Stromal cell of bone marrow (primary cell): ENCODE data around the gene ATP5PD.
A peak's percentile ranks its signal among the peaks of the same experiment; 100 is the strongest.
"Not testable (repeated sequence)": the region's sequence is repeated elsewhere in the genome, so short reads cannot be mapped to it uniquely, and the experiment has no call there.

Source experiments
- DNase-seq: peaks from one replicate; pipeline ENCODE4 v3.0.0-alpha.2; 2012; ENCODE audit warnings: low read depth

Gene ATP5PD

DNA sequence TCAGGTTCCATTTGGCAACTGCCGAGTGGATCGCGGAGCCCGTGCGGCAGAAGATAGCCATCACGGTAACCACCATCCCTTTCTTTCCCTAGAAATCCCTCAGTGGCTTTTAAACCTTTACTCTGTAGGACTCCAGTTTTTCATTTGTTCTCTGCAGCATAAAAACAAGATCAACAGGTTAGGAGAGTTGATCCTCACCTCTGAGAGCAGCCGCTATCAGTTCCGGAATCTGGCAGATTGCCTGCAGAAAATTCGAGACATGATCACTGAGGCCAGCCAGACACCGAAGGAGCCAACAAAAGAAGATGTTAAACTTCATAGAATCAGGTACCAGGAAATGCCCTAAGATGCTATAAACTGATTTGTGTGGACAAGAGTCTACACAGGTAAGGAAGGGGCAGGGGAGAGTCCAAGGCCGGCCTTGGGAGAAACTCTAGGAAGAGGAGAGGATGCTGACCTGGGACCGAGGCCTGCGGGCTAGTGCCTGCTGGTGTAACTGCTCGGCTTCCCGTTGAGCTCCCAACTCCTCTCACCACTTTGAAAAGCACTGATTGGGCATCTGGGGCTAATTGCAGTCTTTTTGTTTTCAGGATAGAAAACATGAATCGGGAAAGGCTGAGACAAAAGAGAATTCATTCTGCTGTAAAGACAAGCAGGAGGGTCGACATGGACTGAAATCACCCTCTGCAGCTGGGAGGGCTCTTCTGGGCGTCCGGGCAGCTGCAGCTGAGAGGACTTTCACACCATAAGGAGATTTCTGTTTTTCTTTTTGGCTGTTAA is 26.2 kb downstream of the ATP5PD start:
- DNase-seq = no peak

DNA sequence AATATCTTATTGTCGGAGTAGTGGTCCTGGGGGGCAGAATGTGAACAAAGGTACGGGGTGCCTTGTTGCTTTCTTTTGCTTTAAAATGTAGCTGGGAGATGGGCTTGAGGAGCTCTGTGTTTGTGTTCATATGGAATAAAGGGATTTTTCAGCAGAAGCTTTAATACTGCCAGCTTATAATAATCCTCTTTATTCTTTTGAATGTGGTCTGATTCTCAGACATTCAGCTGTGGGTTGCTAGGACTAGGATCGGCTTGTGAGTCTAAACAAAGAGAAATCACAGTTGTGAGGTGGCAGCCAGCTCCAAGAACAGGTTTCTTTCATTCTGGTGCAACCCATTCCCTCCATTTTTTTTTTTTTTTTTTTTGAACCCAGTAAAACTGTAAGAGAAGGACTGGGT is 27.1 kb downstream of the ATP5PD start:
- DNase-seq = no peak

DNA sequence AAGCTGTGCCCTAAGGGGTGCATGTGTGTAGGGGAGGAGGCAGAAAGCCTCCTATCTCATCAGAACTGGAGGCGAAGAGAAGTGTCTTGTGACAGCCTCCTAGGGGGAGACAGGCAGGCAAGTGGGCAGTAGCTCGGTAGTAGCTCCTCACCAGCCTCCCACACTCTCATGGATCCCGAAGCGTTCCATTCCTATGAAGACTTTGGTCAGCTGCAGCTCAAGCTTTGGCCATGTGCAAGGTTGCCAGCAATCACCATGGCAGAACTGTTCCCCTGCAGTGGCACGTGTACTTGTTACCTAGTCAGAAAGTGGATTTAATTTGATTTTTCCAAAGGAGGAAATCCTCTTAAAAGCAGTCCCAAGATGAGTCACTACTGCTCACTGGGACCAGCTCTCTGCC is 27.6 kb downstream of the ATP5PD start:
- DNase-seq = no peak

DNA sequence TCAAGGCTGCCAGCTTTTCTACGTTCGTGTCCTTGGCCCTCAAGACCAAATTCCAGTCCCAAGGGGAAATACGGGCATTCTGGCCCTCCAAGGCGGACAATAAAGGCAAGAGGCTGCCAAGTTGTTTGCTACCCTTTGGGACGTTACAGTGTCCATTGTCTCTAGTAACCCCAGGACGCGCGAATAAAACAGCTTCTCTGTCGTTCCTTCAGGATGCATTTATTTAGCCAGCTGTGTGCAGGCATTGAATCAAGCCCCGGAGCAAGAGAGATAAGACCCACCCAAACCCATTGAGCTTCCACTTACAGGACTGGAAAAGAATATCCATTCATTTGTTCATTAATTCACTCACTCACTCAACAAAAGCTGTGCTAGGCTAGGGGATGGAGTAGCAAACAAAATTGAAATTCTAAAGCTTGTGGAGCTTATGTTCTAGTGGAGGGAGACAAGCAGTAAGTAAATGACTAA is 33.6 kb downstream of the ATP5PD start:
- no peak for DNase-seq

DNA sequence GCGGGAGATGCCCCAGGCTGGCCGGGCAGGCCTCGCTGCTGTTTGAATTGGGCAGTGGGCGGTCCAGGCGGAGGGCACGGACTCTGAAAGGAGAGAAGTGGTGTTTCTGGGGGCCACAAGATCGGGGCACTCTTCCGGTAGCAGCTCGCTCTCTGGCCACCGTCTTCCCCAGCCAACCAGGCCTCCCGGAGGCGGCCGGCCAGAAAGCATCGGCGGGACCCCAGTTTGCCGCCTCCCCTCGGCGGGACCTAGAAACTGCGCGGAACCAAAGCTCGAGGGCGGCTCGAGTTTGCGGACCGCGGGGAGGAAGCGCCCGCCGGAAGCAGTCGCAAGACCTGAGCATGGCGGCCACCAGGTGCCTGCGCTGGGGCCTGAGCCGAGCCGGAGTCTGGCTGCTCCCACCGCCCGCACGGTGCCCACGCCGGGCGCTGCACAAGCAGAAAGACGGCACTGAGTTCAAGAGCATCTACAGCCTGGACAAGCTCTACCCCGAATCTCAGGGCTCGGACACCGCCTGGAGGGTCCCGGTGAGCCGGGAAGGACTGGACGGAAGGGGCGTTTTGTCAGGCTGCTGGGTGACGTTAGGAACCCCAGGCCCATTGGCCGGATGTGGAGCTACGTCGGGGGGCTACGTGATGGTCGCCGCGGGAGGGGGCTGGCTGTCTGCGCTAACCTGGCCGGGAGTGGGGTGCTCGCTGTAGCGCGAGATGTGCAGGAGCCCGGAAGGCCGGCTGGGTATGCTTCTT is 34.2 kb downstream of the ATP5PD start, which contains the start of gene MRPL58:
MRPL58 (plus strand) TSS at position 325 of the 746 bp plus-strand sequence; CDS start at position 342, 17 bp downstream.
- DNase-seq = peak; percentile 65

DNA sequence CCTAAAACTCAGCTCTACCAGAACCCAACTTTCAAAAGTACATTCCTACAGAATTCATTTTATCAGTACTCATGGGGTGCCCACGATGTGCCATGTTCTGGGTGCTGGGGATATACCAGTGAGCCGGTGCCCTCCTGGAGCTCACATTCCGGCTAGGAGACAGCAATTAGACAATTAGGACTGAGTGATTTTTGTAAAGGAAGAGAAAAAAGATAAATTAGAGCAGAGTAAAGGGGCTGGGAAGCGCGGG is 34.7 kb downstream of the ATP5PD start:
- DNase-seq = no peak

DNA sequence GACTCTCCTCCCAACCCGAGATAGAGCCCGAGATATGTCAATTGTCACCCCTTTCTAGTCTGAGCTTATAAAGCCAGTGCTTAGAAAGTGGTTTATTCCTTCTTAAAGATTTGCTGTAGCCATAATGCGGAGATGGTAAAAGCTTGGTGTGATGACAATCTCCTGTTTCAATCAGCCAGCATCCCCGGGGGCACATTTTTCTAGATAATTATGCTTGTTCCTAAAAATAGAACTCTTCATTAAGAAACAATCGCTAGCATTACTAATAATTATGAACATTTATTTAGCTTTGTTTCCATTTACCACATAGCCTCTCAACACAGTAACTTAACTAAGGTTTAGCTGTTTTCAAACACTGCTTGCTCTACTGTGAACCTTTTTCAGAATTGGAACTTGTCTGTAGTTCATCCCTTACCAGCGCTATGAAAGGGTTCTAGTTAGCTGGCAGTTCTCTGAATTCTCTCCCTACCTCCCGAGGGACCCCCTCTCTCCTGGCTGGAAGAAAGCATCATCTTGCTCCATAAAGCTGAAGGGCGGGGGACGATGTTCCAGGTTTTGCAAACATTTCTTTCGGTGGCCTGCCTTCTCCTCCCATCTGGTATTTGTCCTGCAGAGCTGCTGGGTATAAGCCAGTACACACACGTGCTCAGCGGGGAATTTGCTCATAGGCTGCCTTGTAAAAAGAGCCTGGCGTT is 35.2 kb downstream of the ATP5PD start:
- peak; percentile 51 for DNase-seq

DNA sequence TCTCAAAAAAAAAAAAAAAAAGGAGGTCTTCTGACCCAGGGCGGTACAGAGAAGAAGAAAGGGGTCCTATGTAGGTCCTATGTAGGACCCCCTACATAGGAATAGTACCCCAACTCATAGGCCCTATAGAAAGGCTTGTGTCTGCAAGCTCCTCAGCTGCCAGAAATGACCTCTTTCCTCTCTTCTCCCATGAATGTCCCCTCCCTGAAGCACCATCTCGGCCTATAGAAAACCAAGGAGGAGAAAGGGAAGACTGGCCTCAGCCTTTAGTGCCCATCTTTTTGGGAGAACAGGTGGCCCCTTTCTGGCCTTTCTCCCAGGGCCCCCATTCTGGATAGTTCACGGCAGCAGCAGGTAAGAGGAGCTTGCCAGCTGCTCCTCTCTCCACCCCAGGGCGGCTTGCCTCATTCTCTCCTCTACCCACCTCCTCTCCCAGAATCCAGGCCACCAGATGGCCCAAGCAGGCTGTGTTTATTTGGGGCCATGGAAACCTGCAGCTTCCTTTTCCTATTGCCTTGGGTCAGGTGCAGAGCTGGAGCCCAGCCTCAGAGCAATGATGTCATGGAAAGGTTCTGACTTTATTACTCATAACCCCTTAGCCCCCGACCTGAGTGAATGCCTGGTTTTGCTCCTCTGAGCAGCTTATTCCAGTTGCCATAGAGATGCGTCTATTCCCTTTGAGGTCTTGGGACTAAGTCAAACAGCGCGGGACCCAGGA is 35.9 kb downstream of the ATP5PD start:
- peak; percentile 41 for DNase-seq

DNA sequence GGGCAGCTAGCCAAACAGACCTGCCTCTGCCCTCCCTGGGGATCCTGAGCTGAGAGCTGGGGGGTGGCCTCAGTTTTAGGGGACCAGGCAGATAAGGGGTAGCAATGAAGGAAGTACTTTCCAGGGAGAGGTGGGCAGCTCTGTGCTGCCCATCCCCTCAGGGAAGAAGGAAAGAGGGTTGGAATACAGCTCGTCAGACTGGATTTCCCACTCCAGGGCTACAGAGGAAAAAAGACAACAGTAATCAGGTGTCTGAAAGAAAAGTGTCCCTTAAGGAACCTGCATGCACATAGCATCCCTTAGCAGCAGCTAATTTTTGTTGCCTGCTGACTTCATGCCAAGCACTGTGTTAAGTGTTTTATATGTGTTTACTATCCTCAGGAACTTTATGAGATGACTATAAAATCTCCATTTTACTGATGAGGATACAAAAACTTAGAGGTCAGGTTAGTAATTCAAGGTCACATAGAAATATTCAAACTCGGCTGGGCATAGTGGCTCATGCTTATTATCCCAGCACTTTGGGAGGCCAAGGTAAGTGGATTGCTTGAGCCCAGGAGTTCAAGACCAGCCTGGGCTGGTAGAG is 37.5 kb downstream of the ATP5PD start:
- DNase-seq = no peak

DNA sequence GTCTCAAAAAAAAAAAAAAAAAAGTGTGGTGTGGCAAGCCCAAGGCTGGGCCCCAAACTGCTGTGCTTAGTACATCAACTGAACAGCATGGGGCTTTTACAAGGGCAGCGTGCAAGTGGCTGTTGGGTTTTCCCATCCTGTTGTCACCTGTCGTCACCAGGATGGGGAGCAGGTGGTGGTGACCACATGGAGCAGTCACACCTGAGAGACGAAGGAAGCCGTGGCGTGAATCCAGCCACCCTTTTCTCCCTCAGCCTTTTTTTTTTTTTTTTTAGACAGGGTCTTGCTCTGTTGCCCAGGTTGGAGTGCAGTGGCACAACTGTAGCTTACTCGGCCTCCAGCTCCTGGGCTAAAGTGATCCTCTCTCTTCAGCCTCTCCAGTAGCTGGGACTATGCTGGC is 38.4 kb downstream of the ATP5PD start:
- no peak for DNase-seq

DNA sequence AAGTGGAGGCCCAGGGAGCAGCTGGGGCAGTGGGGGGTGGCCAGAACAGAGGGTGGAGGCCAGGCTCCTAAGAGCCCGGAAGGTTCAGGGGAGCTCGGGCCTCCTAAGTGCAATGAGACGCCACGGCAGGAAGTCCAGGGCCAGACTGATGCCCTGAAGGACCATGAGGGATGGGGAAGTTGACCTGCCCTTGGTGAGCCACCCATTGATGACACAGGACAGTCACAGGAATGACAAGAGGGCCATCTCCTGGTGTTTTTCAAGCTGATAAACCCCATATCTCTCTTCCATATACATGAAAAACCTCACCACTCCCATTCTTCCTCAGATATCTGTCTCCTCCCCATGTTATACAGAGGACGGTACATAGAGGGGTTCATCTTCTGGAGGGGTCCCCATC is 40.1 kb downstream of the ATP5PD start:
- DNase-seq = no peak

DNA sequence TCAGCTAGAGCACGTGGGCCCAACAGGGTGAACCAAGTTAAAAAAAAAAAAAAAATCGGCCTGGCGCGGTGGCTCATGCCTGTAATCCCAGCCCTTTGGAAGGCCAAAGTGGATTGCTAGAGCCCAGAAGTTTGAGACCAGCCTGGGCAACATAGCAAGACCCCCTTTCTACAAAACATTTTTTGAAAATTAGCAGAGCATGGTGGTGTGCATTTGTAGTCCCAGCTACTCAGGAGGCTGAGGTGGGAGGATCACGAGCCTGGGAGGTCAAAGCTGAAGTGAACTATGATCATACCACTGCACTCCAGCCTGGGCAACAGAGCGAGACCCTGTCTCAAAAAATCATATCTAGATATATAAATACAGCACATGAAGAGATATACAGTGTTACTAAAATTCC is 40.7 kb downstream of the ATP5PD start:
- not testable (repeated sequence) for DNase-seq

DNA sequence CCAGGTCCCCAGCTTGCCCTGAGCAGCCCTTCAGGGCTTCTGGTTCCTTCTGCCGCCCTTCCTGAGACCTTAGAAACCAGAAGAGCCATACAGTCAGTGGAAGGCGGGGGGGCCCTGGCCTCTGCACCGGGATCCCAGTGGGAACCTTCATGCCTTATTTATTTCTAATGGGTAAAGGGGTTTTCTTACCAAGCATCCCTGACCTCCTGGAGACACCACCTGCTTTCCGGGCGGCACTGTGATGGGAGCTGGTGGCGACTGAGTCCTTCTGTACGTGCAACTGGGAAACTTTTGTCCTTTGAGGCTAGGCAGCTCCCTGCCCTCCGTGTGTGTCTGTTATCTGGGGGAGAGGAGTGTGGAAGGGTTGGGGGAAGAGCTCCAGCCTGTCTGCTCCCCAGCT is 41.5 kb downstream of the ATP5PD start:
- no peak for DNase-seq

DNA sequence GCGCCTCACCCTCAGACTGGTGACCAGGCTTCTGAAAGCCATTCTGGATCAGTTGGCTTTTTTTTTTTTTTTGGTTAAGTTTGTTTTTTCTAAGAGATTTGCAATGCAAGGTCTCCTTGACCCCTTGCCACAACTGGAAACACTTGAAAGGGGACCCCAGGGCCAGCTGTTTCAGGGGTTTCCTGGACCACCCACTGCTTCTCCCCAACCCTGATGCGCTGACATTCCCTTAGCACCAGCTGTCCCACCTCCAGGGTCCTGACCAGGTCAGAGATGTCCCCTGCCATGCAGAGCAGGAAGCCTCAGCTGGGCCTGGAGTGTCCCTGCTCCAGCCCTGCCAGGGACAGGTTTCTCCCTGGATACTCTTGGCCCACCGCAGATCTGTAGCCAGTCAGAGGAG is 42.4 kb downstream of the ATP5PD start:
- no peak for DNase-seq

DNA sequence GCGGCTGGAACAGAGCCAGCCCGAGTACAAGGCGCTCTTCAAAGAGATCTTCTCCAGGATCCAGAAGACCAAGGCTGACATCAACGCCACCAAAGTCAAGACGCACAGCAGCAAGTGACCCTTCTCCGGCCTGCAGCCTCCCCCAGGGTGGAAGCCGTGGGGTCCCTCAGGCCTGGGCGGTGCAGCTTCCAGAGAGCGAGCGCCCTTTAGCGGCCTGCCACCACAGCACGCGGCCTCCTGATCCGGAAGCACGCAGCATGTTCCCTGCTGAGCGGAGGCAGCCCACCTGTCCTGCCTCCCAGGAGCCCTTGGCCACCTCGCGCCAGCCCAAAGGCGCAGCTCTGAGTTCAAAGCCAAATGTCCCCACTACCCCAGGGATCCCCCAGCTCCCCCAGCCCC is 42.8 kb downstream of the ATP5PD start:
- no peak for DNase-seq

DNA sequence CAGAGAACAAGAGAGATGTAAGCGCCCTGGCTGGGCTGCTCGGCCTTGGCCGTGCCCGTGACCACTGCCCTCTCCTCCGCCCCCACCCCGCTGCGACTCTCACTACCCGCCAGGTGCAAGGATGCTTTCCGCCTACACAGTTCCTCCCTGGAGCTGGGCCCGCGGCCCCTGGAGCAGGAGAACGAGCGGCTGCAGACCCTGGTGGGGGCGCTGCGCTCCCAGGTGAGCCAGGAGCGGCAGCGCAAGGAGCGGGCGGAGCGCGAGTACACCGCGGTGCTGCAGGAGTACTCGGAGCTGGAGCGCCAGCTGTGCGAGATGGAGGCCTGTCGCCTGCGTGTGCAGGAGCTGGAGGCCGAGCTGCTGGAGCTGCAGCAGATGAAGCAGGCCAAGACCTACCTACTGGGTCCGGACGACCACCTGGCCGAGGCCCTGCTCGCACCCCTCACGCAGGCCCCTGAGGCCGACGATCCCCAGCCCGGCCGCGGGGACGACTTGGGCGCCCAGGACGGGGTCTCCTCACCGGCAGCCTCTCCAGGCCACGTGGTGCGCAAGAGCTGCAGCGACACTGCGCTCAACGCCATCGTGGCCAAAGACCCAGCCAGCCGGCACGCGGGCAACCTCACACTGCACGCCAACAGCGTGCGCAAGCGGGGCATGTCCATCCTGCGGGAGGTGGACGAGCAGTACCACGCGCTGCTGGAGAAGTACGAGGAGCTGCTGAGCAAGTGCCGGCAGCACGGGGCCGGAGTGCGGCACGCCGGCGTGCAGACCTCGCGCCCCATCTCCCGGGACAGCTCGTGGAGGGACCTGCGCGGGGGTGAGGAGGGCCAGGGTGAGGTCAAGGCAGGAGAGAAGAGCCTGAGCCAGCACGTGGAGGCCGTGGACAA is 43.5 kb downstream of the ATP5PD start:
- no peak for DNase-seq

DNA sequence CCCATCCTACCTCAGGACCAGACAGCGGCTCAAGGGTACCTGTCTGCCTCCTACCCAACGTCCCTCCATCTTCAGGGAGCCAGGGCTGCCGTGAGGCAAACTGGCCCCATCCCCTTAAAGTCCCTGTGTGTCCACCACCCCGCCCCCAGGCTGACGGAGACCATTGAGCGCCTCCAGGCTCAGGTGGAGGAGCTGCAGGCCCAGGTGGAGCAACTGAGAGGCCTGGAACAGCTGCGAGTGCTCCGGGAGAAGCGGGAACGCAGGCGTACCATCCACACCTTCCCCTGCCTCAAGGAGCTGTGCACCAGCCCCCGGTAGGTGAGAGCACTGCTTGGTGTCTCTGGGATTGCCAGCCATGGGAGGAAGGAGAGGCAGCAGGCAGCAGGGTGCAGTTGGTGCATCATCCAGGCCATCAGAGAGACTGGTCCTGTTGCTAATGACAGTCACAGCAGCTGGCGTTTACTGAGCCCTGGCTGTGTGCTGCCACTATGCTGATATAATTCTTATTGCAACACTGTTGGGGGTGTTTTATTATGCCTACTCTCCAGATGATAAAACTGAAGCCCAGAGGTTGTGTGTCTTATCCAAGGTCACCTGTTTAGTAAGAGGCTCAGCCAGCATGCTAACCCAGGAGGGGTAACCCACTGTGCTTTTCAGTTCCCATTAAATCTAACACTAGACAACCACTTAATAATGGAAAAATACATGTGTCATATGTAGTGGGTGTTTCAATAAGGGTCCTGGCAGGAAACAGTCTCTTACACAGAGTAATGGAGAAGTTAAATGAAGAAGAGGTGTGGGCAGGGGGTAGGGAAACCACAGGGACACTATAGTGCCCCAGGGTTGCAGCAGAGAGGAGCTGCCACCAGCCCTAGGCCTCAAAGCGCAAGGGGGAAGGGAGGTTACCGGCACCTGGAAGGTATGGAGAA is 44.6 kb downstream of the ATP5PD start:
- DNase-seq = no peak

DNA sequence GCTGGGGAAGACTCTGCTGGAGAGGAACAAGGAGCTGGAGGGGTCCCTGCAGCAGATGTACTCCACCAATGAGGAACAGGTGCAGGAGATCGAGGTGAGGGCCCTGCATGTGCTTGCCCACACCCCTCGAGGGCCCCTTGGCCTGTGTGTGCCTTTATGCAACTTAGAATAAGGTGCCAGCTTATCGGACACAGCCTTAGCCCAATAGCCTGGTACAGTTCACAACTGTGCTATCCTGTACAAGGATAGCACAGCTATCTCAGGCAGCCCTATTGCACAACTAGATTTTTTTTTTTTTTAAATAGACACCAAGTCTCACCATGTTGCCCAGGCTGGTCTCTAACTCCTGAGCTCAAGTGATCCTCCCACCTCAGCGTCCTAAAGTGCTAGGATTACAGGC is 47.2 kb downstream of the ATP5PD start:
- no peak for DNase-seq

DNA sequence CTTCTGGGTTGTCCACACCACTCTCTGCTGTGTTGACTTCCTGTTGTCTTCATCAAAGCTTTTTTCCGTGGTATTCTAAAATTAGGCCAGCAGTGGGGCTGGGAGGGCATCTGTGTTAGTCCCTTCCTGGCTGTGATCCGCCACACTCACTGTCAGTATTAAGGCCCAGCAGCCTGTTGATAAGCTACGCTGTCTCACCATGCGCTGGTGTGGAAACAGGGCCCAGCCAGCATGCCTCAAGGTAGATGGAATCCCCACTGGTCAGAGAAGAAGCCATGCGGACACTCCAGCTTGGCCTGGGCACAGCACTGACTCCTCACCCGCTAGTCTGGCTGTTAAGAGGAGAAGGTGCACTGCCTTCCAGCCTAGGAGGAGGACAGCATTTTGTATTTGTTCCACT is 48.0 kb downstream of the ATP5PD start:
- no peak for DNase-seq

DNA sequence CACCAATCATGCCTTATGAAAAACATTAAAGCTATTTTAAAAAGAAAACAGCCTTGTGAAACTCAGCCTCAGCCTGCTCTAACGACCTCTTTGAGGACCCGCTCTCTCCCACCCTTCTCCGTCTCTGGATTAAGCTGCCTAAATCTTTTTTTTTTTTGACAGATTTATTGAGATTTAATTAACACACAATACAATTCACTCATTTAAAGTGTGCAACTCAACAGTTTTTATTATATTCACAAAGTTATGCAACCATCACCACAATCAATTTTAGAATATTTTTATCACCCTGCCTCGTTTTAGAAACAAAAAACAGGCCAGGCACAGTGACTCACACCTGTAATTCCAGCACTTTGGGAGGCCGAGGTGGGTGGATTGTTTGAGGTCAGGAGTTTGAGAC is 50.9 kb downstream of the ATP5PD start:
- DNase-seq = no peak
